ENCODE results near the gene CIAO2B. TPM values are rescaled to one million over a fixed set of nuclear protein-coding genes. Genes with fewer than 3 reads are reported as not detected.
"Not testable (repeated sequence)": the region's sequence is repeated elsewhere in the genome, so short reads cannot be mapped to it uniquely, and the experiment has no call there.

Gene CIAO2B
- total RNA-seq, 1 donor from 2014 or later = 61.3 TPM

DNA sequence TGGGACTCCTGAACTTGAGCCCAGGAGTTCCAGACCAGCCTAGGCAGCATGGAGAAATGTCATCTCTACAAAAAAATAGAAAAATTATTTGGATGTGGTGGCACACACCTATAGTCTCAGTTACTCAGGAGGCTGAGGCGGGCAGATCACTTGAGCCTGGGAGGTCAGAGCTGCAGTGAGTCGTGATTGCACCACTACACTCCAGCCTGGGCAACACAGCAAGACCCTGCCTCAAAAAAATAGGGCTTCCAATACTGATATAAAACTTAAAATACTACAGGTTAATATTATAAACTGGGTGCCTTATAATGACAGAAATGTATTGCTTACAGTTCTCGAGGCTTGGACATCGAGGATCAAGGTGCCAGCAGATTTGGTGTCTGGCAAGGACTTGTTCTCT, 11.7 kb upstream of the CIAO2B start:
- DNase-seq (ENCODE audit: low spot score) = no peak
- Mint-ChIP-seq H3K4me1 (ENCODE audit: low read depth) (peaks cover 2% of the 10 kb centered on the region), H3K36me3 (ENCODE audit: low read depth) (peaks cover 15% of the 10 kb centered on the region), H3K9me3 (ENCODE audit: low read depth) (no peaks in the 10 kb centered on the region), H3K27ac (ENCODE audit: unreplicated experiment) (no peak overlapping the region), H3K27me3 (ENCODE audit: low read depth) (peaks cover 2% of the 10 kb centered on the region), H3K4me3 (ENCODE audit: unreplicated experiment) (no peak overlapping the region)
- TF ChIP-seq, protein P1, sequence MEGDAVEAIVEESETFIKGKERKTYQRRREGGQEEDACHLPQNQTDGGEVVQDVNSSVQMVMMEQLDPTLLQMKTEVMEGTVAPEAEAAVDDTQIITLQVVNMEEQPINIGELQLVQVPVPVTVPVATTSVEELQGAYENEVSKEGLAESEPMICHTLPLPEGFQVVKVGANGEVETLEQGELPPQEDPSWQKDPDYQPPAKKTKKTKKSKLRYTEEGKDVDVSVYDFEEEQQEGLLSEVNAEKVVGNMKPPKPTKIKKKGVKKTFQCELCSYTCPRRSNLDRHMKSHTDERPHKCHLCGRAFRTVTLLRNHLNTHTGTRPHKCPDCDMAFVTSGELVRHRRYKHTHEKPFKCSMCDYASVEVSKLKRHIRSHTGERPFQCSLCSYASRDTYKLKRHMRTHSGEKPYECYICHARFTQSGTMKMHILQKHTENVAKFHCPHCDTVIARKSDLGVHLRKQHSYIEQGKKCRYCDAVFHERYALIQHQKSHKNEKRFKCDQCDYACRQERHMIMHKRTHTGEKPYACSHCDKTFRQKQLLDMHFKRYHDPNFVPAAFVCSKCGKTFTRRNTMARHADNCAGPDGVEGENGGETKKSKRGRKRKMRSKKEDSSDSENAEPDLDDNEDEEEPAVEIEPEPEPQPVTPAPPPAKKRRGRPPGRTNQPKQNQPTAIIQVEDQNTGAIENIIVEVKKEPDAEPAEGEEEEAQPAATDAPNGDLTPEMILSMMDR (IDR thresholded peaks at IDR 0.05) = no peak

DNA sequence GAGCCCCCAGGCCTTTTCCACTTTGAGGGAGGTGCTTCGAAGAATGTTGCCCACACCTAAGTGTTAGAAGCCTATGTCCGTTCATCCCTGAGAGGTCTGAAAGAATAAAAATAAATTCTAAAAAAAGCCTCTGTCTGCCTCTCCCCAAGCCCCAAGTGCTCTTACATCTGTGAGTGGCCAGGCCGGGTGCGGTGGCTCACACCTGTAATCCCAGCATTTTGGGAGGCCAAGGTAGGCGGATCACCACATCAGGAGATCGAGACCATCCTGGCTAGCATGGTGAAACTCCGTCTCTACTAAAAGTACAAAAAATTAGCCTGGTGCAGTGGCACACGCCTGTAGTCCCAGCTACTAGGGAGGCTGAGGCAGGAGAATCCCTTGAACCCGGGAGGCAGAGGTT, 10.8 kb upstream of the CIAO2B start:
- H3K9me3 Mint-ChIP-seq (ENCODE audit: low read depth); DNase-seq (ENCODE audit: low spot score); H3K4me1 Mint-ChIP-seq (ENCODE audit: low read depth); H3K27me3 Mint-ChIP-seq (ENCODE audit: low read depth); H3K4me3 Mint-ChIP-seq (ENCODE audit: unreplicated experiment): not testable (repeated sequence)
- Mint-ChIP-seq H3K27ac (ENCODE audit: unreplicated experiment) (peak overlapping the region; percentile 12), H3K36me3 (ENCODE audit: low read depth) (peaks cover 15% of the 10 kb centered on the region)

DNA sequence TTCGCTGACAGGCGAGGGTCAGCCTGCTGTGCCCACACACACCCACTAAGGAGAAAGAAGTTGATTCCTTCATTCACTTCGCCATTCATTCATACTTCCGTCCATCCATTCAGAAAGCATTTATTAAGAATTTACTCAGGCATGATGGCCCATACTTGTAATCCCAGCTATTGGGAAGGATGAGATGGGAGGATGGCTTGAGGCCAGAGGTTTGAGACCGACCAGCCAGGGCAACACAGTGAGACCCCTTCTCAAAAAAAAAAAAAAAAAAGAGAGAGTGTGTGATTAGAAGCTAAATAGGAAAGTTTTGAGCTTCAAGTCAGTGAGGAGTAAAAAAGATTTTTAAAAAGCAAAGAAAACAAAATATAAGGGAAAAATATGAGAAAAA, 9.8 kb upstream of the CIAO2B start:
- no peak for DNase-seq (ENCODE audit: low spot score)
- no peaks in the 10 kb centered on the region for H3K27me3 Mint-ChIP-seq (ENCODE audit: low read depth)
- TF ChIP-seq, protein P1 (IDR thresholded peaks at IDR 0.05) = no peak
- peaks cover 2% of the 10 kb centered on the region for H3K4me1 Mint-ChIP-seq (ENCODE audit: low read depth)
- H3K9me3 Mint-ChIP-seq (ENCODE audit: low read depth) = no peaks in the 10 kb centered on the region
- peaks cover 18% of the 10 kb centered on the region for H3K36me3 Mint-ChIP-seq (ENCODE audit: low read depth)
- no peak overlapping the region for H3K27ac Mint-ChIP-seq (ENCODE audit: unreplicated experiment)
- H3K4me3 Mint-ChIP-seq (ENCODE audit: unreplicated experiment) = no peak overlapping the region

DNA sequence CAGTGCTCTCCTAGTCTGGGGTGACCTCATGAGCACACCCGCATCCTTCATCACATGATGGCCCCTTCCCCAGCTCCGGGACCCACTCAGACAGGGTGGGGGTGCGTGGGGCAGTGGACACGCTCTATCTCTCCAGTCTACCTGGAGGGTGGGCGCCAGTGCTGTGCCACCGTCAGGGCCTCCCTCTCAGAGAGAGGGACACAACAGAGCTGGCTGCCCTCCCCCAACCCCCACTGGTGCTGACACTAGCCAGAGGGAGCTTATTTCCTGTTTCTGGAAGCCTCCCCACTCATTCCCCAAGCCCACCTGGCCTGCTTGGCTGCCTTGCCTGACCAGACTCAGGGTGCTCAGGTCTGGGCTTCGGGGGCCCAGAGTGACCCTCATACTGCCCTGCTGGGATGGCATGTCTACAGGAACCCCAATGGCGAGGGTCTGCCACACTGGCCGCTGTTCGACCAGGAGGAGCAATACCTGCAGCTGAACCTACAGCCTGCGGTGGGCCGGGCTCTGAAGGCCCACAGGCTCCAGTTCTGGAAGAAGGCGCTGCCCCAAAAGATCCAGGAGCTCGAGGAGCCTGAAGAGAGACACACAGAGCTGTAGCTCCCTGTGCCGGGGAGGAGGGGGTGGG, 9.3 kb upstream of the CIAO2B start:
- DNase-seq (ENCODE audit: low spot score) = no peak
- Mint-ChIP-seq H3K4me3 (ENCODE audit: unreplicated experiment) (no peak overlapping the region), H3K27ac (ENCODE audit: unreplicated experiment) (no peak overlapping the region), H3K36me3 (ENCODE audit: low read depth) (peaks cover 18% of the 10 kb centered on the region), H3K9me3 (ENCODE audit: low read depth) (no peaks in the 10 kb centered on the region), H3K4me1 (ENCODE audit: low read depth) (peaks cover 2% of the 10 kb centered on the region), H3K27me3 (ENCODE audit: low read depth) (no peaks in the 10 kb centered on the region)
- TF ChIP-seq, protein P1 (IDR thresholded peaks at IDR 0.05) = no peak

DNA sequence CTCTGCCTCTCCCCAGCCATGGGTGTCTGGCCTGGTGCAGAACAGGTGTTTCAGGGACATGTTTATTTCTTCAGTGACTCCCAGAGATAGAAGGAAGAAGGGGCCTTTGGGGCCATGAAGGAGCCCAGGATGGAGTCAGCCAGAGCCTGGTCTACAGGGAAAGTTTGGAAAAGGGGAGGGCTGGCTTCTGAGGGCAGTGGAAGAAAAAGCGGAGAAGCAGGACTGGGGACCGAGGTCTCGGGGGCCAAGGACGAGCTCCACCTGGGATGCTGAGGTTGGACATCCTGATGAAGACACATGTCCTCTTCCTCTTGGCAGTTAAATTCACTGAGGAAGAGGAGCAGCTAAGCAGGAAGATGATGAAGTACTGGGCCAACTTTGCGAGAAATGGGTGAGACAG, 8.8 kb upstream of the CIAO2B start:
- peaks cover 2% of the 10 kb centered on the region for H3K4me1 Mint-ChIP-seq (ENCODE audit: low read depth)
- H3K4me3 Mint-ChIP-seq (ENCODE audit: unreplicated experiment) = no peak overlapping the region
- H3K36me3 Mint-ChIP-seq (ENCODE audit: low read depth) = peaks cover 18% of the 10 kb centered on the region
- TF ChIP-seq, protein P1 (IDR thresholded peaks at IDR 0.05) = no peak
- H3K9me3 Mint-ChIP-seq (ENCODE audit: low read depth) = no peaks in the 10 kb centered on the region
- H3K27me3 Mint-ChIP-seq (ENCODE audit: low read depth) = no peaks in the 10 kb centered on the region
- no peak for DNase-seq (ENCODE audit: low spot score)
- H3K27ac Mint-ChIP-seq (ENCODE audit: unreplicated experiment) = no peak overlapping the region

DNA sequence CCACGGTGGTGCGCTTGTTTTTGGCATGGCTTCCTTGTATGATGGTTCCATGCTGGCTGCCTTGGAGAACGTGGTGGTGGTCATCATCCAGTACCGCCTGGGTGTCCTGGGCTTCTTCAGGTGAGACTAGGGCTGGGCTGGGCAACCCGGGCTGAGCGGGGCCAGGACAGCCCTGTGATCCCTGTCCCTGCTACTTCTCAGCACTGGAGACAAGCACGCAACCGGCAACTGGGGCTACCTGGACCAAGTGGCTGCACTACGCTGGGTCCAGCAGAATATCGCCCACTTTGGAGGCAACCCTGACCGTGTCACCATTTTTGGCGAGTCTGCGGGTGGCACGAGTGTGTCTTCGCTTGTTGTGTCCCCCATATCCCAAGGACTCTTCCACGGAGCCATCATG, 6.0 kb upstream of the CIAO2B start:
- Mint-ChIP-seq H3K27ac (ENCODE audit: unreplicated experiment) (no peak overlapping the region), H3K36me3 (ENCODE audit: low read depth) (peaks cover 18% of the 10 kb centered on the region), H3K4me1 (ENCODE audit: low read depth) (peaks cover 16% of the 10 kb centered on the region), H3K27me3 (ENCODE audit: low read depth) (no peaks in the 10 kb centered on the region), H3K9me3 (ENCODE audit: low read depth) (no peaks in the 10 kb centered on the region), H3K4me3 (ENCODE audit: unreplicated experiment) (no peak overlapping the region)
- no peak for DNase-seq (ENCODE audit: low spot score)
- TF ChIP-seq, protein P1 (IDR thresholded peaks at IDR 0.05) = no peak

Data from chondrocyte (in vitro differentiated cells).